NAMALWA (cell line): ENCODE data around the gene KLKB1.
"Not testable (repeated sequence)": the region's sequence is repeated elsewhere in the genome, so short reads cannot be mapped to it uniquely, and the experiment has no call there.

Experiments
- DNase-seq: peaks from one replicate; pipeline ENCODE4 v3.0.0-alpha.2; 2015; ENCODE audit warnings: low spot score

KLKB1 gene

GRCh38 chr4:186227744-186228513 is 622 bp downstream of the KLKB1 start:
- DNase-seq, result no peak

GRCh38 chr4:186228514-186228894 is 1.2 kb downstream of the KLKB1 start:
- DNase-seq, result no peak

DNA sequence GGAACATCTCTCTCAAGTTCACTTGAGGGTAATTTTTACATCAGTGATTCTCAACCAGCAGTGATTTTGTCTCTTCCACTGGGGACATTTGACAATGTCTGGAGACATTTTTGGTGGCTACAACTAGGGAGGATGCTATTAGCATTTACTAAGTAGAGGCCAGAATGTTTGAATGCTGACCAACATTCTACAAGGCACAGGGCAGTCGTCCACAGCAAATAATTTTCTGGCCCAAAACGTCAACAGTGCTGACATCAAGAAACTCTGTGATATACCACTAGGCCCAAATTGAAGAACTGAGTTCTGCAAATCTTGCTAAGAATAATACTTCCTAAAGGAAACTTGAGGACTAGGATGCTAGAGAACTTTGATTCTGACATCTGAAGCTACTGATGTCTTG is 7.1 kb downstream of the KLKB1 start:
- DNase-seq, result no peak

DNA sequence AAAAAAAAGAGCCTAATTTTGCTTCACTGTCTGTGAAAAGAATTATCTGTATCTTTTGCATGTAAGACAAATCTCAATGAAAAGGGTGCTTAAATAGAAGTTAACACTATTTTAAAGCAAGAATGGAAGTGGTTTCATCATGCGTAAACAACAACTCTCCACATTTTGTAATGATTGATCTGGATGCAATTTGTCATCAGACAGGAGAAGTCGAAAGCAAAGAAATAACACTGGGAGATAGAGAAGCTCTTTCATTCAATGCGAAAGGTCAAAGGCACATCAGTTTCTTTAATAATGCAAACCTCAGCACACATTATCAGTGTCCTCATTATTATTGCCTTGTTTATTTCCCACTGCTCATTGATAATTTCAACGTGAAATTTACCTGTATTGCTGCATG is 8.8 kb downstream of the KLKB1 start:
- no peak for DNase-seq

DNA sequence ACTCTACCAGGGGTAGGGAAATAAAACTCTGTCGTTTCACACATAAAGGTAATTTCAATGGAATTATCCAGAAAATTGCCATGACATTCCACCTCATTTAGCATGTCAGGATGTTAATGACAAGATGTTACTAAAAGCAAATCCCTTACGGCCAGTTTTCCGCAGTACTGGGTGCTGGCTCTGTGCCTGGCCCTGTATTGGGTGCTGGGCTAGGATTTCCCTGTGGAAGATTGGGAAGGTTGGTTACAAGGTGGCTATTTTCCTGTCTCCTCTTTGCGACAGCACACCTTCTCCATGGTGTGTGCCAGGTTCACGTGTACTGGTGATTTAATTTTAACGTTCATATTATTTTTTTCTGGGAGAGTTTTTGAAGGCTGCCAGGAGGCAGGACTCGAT is 13.1 kb downstream of the KLKB1 start:
- DNase-seq, result no peak

- DNase-seq, result no peak
Observed at GRCh38 chr4:186240848-186241491, 13.7 kb downstream of the KLKB1 start.

DNA sequence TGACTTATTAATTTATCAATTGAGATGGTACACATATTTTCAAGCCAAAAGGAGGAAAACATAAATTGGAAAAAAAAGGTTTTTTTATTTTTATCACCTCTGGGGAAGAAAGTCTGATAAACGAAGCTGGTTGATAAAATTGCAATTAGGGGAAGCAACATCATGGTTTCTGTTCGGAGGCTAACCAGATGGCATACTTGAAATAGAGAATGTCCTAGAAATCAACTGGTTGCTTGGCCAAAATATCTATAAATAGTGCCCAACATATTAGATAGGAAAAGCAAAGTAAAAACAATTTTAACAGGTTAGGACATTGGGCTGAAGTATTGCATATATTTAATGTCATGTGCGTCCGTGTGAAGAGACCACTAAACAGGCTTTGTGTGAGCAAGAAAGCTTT is 14.3 kb downstream of the KLKB1 start:
- DNase-seq, result no peak

DNA sequence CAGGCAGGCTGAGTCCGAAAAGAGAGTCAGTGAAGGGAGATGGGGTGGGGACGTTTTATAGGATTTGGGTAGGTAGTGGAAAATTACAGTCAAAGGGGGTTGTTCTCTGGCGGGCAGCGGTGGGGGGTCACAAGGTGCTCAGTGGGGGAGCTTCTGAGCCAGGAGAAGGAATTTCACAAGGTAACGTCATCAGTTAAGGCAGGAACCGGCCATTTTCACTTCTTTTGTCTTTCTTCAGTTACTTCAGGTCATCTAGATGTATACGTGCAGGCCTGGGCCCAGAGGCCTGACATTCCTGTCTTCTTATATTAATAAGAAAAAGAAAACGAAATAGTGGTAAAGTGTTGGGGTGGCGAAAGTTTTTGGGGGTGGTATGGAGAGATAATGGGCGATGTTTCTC is 14.7 kb downstream of the KLKB1 start:
- DNase-seq, result not testable (repeated sequence)

DNA sequence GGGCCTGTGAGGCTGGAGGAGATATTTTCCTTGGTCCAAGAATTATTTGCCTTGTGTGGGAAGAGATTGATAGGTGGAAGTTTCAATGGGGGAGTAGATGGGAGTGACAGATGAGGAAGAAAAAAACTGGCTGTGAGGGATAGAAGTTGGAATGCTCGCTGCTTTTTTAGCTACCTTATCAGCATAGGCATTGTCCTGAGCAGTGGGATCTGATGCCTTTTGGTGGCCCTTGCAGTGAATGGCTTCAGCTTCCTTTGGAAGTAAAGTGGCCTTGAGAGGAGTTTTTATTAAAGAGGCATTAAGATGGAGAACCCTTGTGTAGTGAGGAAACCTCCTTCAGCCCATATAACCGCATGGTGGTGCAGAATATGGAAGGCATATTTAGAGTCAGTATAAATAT is 16.0 kb downstream of the KLKB1 start:
- DNase-seq, result no peak

DNA sequence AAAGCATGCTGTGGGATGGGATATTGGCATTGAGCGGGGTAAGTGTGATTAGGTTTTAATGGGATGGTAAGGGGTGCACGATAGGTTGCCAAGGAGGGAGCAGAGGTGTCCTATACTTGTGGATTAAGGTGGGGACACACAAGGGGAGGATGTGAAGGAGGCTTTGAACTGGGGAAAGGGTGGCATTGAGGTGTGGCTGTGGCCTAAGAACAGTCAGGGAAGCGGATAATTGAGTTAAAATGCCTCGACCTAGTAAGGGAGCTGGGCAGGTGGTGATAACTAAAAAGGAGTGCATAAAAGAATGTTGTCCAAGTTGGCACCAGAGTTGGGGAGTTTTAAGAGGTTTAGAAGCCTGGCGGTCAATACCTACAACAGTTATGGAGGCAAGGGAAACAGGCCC is 17.5 kb downstream of the KLKB1 start:
- DNase-seq, result no peak

DNA sequence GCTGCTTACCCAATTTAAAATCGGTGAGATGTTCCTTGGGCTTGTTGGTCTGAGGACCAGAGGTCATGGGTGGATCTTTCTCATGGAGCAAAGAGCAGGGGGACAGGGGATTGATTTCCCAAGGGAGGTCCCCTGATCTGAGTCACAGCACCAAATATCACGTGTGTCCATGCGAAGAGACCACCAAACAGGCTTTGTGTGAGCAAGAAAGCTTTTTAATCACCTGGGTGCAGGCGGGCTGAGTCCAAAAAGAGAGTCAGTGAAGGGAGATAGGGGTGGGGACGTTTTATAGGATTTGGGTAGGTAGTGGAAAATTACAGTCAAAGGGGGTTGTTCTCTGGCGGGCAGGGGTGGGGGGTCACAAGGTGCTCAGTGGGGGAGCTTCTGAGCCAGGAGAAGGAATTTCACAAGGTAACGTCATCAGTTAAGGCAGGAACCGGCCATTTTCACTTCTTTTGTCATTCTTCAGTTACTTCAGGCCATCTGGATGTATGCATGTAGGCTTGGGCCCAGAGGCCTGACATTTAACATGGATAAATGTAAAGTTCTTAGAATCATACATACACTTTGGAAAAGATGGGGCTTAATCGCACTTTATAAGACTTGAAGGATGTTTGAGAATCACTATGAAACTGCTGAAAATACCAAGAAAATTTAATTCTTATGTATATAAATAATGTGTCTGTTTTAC is 19.9 kb downstream of the KLKB1 start:
- DNase-seq, result not testable (repeated sequence)

DNA sequence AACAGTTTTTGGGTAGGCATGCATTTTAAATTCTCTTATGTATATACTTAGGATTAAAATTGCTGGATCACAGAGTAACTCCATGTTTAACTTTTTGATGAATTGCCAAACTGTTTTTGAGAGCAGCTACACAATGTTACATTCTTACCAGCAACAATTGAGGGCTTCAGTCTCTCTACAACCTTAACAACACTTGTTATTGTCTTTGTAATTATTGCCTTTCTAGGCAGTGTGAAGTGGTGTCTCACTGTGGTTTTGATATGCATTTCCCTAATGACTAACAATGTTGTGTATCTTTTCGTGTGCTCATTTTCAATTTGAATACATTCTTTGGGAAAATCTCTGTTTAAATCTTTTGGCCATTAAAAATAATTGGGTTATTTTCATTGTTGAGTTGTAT is 21.3 kb downstream of the KLKB1 start:
- no peak for DNase-seq

GRCh38 chr4:186249785-186250754 is 22.8 kb downstream of the KLKB1 start:
- no peak for DNase-seq

DNA sequence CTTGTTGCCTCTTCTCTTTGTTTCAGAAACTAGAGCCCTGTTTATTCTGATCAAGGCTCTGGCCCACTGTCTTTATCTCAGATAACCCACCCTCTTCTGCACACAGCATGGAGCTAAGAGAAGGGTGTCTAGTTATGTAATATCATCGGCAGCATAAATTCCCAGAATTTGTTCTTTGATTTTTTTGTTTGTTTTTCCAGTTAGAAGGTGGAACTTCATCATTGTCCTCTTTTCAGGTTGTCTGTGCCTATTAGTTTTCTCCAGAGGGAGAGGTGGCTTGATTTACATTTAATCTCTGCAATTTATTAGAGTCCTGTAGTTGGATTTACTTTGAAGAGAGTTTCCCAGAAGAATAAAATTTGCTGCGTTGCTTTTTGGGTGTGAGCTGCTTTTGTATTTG is 23.5 kb downstream of the KLKB1 start:
- DNase-seq, result no peak

DNA sequence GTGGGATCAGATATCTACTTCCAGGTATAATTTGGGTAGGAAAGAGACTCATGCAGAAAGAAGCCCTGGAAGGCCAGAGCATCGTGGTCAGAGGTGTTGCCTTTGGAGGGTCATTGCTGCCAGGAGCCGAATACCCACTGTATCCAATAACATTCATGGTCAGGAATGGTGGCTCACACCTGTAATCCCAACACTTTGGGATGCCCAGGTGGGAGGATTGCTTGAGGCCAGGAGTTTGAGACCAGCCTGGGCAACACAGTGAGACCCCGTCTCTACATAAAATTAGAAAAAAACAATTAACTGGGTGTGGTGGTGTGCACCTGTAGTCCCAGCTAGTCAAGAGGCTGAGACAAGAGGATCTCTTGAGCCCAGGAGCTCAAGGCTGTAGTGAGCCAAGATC is 27.8 kb downstream of the KLKB1 start:
- no peak for DNase-seq

GRCh38 chr4:186258216-186258811 is 31.0 kb downstream of the KLKB1 start:
- DNase-seq, result no peak

GRCh38 chr4:186260117-186260503 is 32.8 kb downstream of the KLKB1 start:
- no peak for DNase-seq

- DNase-seq, result no peak
Observed at GRCh38 chr4:186260504-186261448, 33.5 kb downstream of the KLKB1 start.

GRCh38 chr4:186264660-186265059 is 37.4 kb downstream of the KLKB1 start:
- DNase-seq, result peak; percentile 23

DNA sequence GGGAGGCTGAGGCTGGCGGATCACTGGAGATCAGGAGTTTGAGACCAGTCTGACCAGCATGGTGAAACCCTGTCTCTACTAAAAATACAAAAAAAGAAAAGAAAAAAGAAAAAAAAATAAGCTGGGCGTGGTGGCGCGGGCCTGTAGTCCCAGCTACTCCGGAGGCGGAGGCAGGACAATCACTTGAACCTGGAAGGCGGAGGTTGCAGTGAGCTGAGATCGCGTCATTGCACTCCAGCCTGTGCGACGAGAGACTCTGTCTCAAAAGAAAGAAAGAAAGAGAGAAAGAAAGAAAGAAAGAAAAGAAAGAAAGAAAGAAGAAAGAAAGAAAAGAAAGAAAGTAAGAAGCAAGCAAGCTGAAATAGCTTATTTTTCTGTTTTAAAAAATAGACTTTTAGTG is 37.9 kb downstream of the KLKB1 start:
- DNase-seq, result not testable (repeated sequence)
